Activated CD4-positive, alpha-beta T cell treated with anti-CD3 and anti-CD28 coated beads for 36 hours (primary cell): ENCODE results near the gene CTNNBIP1. TPM values are rescaled to one million over a fixed set of nuclear protein-coding genes. Genes with fewer than 3 reads are reported as not detected.

Experiments used
- ATAC-seq: fragments of 200-7000 bp; cut with Tn5 transposase; one replicate; pipeline ENCODE4 v1.10.0; 2021; ENCODE audit warnings: mild to moderate bottlenecking, moderate library complexity
- CTCF ChIA-PET: fragments of 350-600 bp; sonication (Branson Sonifier 250); formaldehyde crosslinking; loops from one replicate; lab custom pipeline; 2021; ENCODE audit warnings: antibody characterized with exemption; lab: Charles Lee
- POLR2A ChIA-PET: fragments of 350-600 bp; sonication (Branson Sonifier 250); formaldehyde crosslinking; loops from one replicate; lab custom pipeline; 2021; ENCODE audit warnings: antibody characterized with exemption, inconsistent platforms; lab: Charles Lee
- DNase-seq: peaks from one replicate; pipeline ENCODE4 v3.0.0-alpha.2; 2020
- H3K27ac Mint-ChIP-seq: one replicate; pipeline ENCODE4 v1.8.0; 2021; ENCODE audit warnings: mixed read lengths
- H3K27me3 Mint-ChIP-seq: one replicate; pipeline ENCODE4 v1.8.0; 2021; ENCODE audit warnings: mixed read lengths
- H3K36me3 Mint-ChIP-seq: one replicate; pipeline ENCODE4 v1.8.0; 2021; ENCODE audit warnings: low read depth, mixed read lengths
- H3K4me1 Mint-ChIP-seq: one replicate; pipeline ENCODE4 v1.8.0; 2021; ENCODE audit warnings: mixed read lengths
- H3K4me3 Mint-ChIP-seq: one replicate; pipeline ENCODE4 v1.8.0; 2021; ENCODE audit warnings: mild to moderate bottlenecking, moderate library complexity, mixed read lengths
- H3K9me3 Mint-ChIP-seq: one replicate; pipeline ENCODE4 v1.8.0; 2021; ENCODE audit warnings: low read depth, mixed read lengths
- intact Hi-C, 2 experiments: fragments of 100-400 bp; cut with DNase I in 1 of 2; cut with micrococcal nuclease in 1 of 2; formaldehyde crosslinking; loops; one replicate each; pipeline versions ENCODE4 v1.14.2 to v1.15.1; 2022 to 2024; cut with DNase I, micrococcal nuclease
- total RNA-seq, 2 experiments: library from RNA; stranded (reverse); gene quantifications; one replicate each; pipeline ENCODE4 v1.2.3, GENCODE V29; 2021

Gene CTNNBIP1
- total RNA-seq, 2 experiments from 2014 or later = 7.5 to 11.0 TPM

DNA sequence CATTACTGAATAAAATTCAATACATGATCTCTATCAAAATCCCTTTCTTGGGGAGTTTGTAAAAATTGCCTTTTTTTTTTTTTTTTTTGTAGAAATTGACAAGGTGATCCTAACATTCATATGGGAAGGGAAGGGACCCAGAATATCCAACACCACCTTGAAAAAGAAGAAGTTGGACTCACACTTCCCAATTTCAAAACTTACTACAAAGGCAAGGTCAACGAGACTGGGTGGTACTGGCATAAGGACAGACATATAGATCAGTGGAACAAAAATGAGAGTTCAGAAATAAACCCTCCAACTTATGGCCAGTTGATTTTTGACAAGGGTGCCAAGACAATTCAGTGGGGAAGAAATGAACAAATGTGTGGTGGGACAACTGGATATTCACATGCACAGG is 54.9 kb downstream of the CTNNBIP1 start:
- H3K9me3 Mint-ChIP-seq = peaks cover 7% of the 10 kb centered on the region
- H3K27ac Mint-ChIP-seq = no peak overlapping the region
- DNase-seq (no peak), ATAC-seq (no peak)
- no peak overlapping the region for H3K4me3 Mint-ChIP-seq
- ChIA-PET POLR2A (no interaction called here), CTCF (no interaction called here)
- H3K36me3 Mint-ChIP-seq = peaks cover 15% of the 10 kb centered on the region
- intact Hi-C loops = no loop called here
- peaks cover 12% of the 10 kb centered on the region for H3K4me1 Mint-ChIP-seq
- no peaks in the 10 kb centered on the region for H3K27me3 Mint-ChIP-seq

DNA sequence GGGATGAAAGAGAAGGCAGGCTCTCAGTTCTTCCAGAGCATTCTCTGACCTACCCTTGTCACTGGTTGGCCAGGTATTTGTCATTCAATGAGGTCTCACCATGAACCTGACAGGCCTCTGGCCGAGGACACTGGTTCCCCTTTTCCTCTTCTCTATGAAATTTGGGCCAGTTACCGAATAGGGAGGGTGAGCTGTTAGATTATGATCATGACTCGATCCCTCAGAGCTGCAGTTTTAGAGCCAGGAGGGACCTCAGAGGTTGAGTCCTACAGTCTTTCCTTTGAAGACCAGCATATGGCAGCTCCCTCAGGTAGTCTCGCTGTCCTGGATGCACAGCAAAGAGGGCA is 56.8 kb downstream of the CTNNBIP1 start:
- Mint-ChIP-seq H3K27me3 (no peaks in the 10 kb centered on the region), H3K27ac (no peak overlapping the region), H3K4me1 (peaks cover 5% of the 10 kb centered on the region), H3K36me3 (peaks cover 12% of the 10 kb centered on the region), H3K4me3 (no peak overlapping the region), H3K9me3 (peaks cover 7% of the 10 kb centered on the region)
- CTCF ChIA-PET = interaction anchor here (1.0 to 1.2 kb wide), 3 partner anchors 10 to 68 kb away, joined by 3 read pairs; no protein-coding TSS in a partner anchor
- ATAC-seq (no peak), DNase-seq (no peak)
- intact Hi-C loops = no loop called here
- POLR2A ChIA-PET = no interaction called here

- POLR2A ChIA-PET = interaction anchor here (0.6 kb wide), 1 partner anchor 132 kb away, joined by 3 read pairs; no protein-coding TSS in a partner anchor
- H3K9me3 Mint-ChIP-seq = peaks cover 7% of the 10 kb centered on the region
- ATAC-seq (no peak), DNase-seq (no peak)
- H3K27me3 Mint-ChIP-seq = no peaks in the 10 kb centered on the region
- H3K36me3 Mint-ChIP-seq = peaks cover 10% of the 10 kb centered on the region
- peaks cover 5% of the 10 kb centered on the region for H3K4me1 Mint-ChIP-seq
- H3K4me3 Mint-ChIP-seq = no peak overlapping the region
- intact Hi-C loops = no loop called here
- CTCF ChIA-PET = interaction anchor here (1.0 kb wide), 2 partner anchors 10 to 68 kb away, joined by 3 read pairs; no protein-coding TSS in a partner anchor
- no peak overlapping the region for H3K27ac Mint-ChIP-seq
Observed at GRCh38 chr1:9852410-9853248, 57.4 kb downstream of the CTNNBIP1 start.

DNA sequence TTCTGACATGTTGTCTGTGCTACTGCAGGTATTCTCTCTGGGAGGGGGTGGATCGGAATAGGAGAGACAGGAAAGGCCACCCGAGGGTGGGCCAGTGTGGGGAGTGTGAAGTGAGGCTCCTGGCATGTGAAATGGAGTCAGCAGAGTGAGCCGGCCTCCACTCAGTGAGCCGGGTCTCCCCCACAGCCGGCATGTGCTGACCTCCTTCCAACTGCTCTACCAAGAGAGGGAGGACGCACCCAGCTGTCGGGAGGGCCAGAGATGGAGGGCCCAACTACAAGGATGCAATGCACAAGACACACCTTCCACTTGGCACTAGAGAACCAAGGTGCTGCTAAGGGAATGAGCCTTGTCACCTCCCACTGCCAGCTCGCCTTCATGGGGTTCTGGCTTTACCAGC is 58.1 kb downstream of the CTNNBIP1 start:
- DNase-seq (no peak), ATAC-seq (no peak)
- H3K27me3 Mint-ChIP-seq = no peaks in the 10 kb centered on the region
- H3K4me1 Mint-ChIP-seq = peaks cover 5% of the 10 kb centered on the region
- CTCF ChIA-PET = no interaction called here
- no peak overlapping the region for H3K4me3 Mint-ChIP-seq
- H3K36me3 Mint-ChIP-seq = peaks cover 10% of the 10 kb centered on the region
- H3K9me3 Mint-ChIP-seq = peaks cover 7% of the 10 kb centered on the region
- intact Hi-C loops = no loop called here
- POLR2A ChIA-PET = interaction anchor here (0.6 kb wide), 1 partner anchor 131 kb away, joined by 3 read pairs; no protein-coding TSS in a partner anchor
- no peak overlapping the region for H3K27ac Mint-ChIP-seq

DNA sequence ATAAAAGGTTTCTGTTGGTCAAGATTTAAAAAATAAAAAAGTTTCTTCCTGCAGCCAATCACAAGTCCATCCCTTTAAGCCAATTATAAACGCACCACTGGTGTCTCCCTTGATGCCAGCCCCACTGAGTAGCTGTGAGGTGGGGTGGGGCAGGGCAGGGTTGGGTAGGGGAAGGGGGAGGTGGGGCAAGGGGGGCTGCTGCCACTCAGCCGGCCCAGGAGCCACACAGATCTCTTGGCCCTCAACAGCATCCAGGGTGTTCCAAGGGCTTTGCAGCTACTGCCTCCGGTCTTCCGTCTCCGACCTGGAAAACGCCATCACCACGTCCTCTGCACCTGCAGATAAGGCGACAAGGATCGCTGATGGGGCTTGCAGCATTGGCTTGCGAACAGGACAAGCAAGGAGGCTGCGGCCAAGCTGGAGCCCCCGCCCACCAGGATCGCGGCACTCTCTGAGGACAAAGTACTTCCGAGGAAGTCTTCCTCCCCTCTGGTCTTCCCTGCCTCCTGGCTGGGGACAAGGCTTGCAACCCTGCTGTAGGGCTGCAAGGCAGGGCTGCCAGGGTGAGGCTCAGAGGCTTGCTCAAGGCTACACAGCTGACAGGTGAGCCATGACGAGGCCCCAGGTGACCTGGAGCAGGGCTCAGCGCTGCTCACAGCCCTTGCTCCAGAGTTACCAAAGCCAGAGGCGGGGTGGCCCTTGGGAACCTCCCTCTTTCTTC is 59.5 kb downstream of the CTNNBIP1 start:
- CTCF ChIA-PET = interaction anchor here (0.5 to 2.0 kb wide), 5 partner anchors 18 to 130 kb away, joined by 3 to 9 read pairs (median 4); no protein-coding TSS in a partner anchor
- peaks cover 5% of the 10 kb centered on the region for H3K4me1 Mint-ChIP-seq
- H3K36me3 Mint-ChIP-seq = peaks cover 10% of the 10 kb centered on the region
- intact Hi-C loops = no loop called here
- H3K9me3 Mint-ChIP-seq = peaks cover 7% of the 10 kb centered on the region
- DNase-seq = no peak
- no peaks in the 10 kb centered on the region for H3K27me3 Mint-ChIP-seq
- H3K4me3 Mint-ChIP-seq = peak overlapping the region; percentile 30
- H3K27ac Mint-ChIP-seq = no peak overlapping the region
- POLR2A ChIA-PET = interaction anchor here (0.6 kb wide), 1 partner anchor 11 kb away, joined by 6 read pairs; no protein-coding TSS in a partner anchor
- peak; percentile 54 for ATAC-seq

- no peaks in the 10 kb centered on the region for H3K27me3 Mint-ChIP-seq
- ChIA-PET POLR2A (interaction anchor here (0.6 kb wide), 1 partner anchor 11 kb away, joined by 6 read pairs; no protein-coding TSS in a partner anchor), CTCF (interaction anchor here (0.6 to 2.0 kb wide), 5 partner anchors 8 to 65 kb away, joined by 3 to 9 read pairs (median 4); no protein-coding TSS in a partner anchor)
- no peak overlapping the region for H3K27ac Mint-ChIP-seq
- intact Hi-C loops = no loop called here
- ATAC-seq (peak; percentile 65), DNase-seq (no peak)
- H3K4me3 Mint-ChIP-seq = peak overlapping the region; percentile 30
- peaks cover 7% of the 10 kb centered on the region for H3K9me3 Mint-ChIP-seq
- peaks cover 5% of the 10 kb centered on the region for H3K4me1 Mint-ChIP-seq
- H3K36me3 Mint-ChIP-seq = peaks cover 7% of the 10 kb centered on the region
Observed at GRCh38 chr1:9849691-9850441, 60.2 kb downstream of the CTNNBIP1 start.

DNA sequence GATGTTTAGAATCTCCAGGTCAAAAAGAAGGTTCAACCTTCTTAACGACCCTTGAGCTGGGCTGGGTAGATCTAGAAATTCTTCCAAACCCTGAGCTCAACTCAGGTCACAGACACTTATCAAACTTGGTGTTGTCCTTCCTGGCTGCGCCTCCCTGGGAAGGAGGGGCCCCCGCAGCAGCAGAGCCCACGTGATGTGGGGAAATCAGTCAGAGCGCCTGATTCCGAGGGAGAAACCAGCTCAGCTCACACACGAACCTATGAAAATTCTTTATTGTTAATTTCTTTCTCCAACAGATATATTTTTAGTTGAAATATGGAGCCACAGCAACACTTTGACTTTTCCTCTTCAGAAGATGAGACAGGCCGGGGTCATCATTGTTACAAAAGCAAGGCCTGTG is 62.0 kb downstream of the CTNNBIP1 start:
- H3K4me1 Mint-ChIP-seq = peaks cover 5% of the 10 kb centered on the region
- H3K9me3 Mint-ChIP-seq = no peaks in the 10 kb centered on the region
- intact Hi-C loops = no loop called here
- H3K4me3 Mint-ChIP-seq = no peak overlapping the region
- H3K27me3 Mint-ChIP-seq = no peaks in the 10 kb centered on the region
- no peak for DNase-seq
- CTCF ChIA-PET = interaction anchor here (0.8 to 1.3 kb wide), 3 partner anchors 21 to 379 kb away, joined by 3 to 6 read pairs (median 4); no protein-coding TSS in a partner anchor
- POLR2A ChIA-PET = interaction anchor here (0.6 kb wide), 3 partner anchors 41 to 609 kb away, joined by 3 to 4 read pairs (median 3); no protein-coding TSS in a partner anchor
- ATAC-seq = no peak
- no peaks in the 10 kb centered on the region for H3K36me3 Mint-ChIP-seq
- no peak overlapping the region for H3K27ac Mint-ChIP-seq

GRCh38 chr1:9847269-9847668 is 62.8 kb downstream of the CTNNBIP1 start:
- ATAC-seq (no peak), DNase-seq (no peak)
- Mint-ChIP-seq H3K27me3 (no peaks in the 10 kb centered on the region), H3K4me1 (peaks cover 5% of the 10 kb centered on the region), H3K9me3 (no peaks in the 10 kb centered on the region), H3K36me3 (no peaks in the 10 kb centered on the region), H3K27ac (no peak overlapping the region), H3K4me3 (no peak overlapping the region)
- ChIA-PET CTCF (interaction anchor here (0.8 to 1.3 kb wide), 3 partner anchors 22 to 380 kb away, joined by 3 to 6 read pairs (median 4); no protein-coding TSS in a partner anchor), POLR2A (interaction anchor here (0.6 kb wide), 2 partner anchors 41 to 608 kb away, joined by 3 to 4 read pairs; no protein-coding TSS in a partner anchor)
- intact Hi-C loops = no loop called here

DNA sequence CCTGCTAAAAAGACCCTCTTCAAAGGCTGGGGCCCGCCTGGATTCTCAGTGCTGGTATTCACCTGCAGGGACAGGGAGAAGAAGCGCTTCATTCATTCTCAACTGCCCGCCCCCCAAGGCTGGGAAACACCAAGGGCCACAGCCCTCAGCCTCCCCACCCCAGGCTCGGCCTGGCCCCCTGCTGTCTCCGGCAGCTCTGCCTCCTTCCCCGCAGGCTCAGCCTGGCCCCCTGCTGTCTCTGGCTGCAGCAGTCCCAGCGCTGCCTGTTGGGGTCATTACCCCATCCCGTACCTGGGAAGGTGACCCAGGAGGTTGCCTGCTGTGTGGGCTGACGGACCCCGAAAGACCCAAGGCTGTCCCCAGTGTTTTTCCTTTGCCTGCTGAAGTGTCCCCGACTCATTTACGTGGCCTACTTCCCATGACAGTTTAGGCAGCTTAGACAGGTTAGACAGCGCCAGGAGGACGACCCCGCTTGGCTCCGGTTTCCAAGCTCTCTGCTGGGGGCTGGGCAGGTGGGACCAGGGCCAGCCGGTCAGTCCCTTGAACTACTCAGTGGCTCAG is 63.4 kb downstream of the CTNNBIP1 start:
- Mint-ChIP-seq H3K27me3 (no peaks in the 10 kb centered on the region), H3K9me3 (no peaks in the 10 kb centered on the region), H3K27ac (no peak overlapping the region), H3K36me3 (no peaks in the 10 kb centered on the region), H3K4me3 (no peak overlapping the region), H3K4me1 (peaks cover 5% of the 10 kb centered on the region)
- intact Hi-C loops = no loop called here
- DNase-seq = no peak
- ATAC-seq = no peak
- CTCF ChIA-PET = interaction anchor here (1.2 to 1.3 kb wide), 2 partner anchors 22 to 29 kb away, joined by 3 to 4 read pairs; no protein-coding TSS in a partner anchor
- POLR2A ChIA-PET = no interaction called here

DNA sequence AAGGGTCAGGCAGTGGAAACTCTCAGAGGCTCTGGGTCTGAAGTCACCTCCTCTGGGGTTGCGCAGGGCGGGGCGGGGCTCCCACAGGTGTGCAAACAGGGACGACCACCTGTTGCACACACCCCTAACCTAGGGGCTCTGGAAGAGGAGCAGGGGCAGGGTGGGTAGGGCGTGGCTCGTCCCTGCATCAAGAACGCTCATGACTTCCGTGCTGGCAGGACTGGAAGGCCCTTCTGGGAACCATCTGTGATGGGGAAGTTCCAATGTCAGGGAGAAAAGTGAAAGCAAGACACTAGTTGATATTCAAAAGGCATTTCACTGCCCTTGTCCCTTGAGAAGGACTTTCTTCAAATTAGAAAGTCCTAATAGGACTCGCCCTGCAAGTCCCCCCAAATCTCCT is 64.2 kb downstream of the CTNNBIP1 start:
- Mint-ChIP-seq H3K27ac (no peak overlapping the region), H3K4me3 (no peak overlapping the region), H3K4me1 (peaks cover 5% of the 10 kb centered on the region), H3K36me3 (no peaks in the 10 kb centered on the region), H3K27me3 (no peaks in the 10 kb centered on the region), H3K9me3 (no peaks in the 10 kb centered on the region)
- ChIA-PET POLR2A (no interaction called here), CTCF (interaction anchor here (0.9 to 1.1 kb wide), 3 partner anchors 15 to 61 kb away, joined by 3 to 6 read pairs (median 3); no protein-coding TSS in a partner anchor)
- intact Hi-C loops = no loop called here
- DNase-seq (no peak), ATAC-seq (no peak)
